GM12878 (cell line): ENCODE data around the gene TMEM63C. TPM values are rescaled to one million over a fixed set of nuclear protein-coding genes. Genes with fewer than 3 reads are reported as not detected.

ENCODE experiments used
- BCLAF1 ChIP-seq: fragments of 450-650 bp; IDR thresholded peaks from 2 replicates; pipeline ENCODE4 v1.6.1; 2017; ENCODE audit warnings: antibody characterized with exemption, mild to moderate bottlenecking, moderate library complexity
- CBX3 ChIP-seq: fragments of 200-600 bp; sonication (generic); IDR thresholded peaks from 2 replicates; pipeline ENCODE4 v1.6.1; 2016; ENCODE audit warnings: low read depth, borderline replicate concordance
- MAX ChIP-seq: IDR thresholded peaks from 2 replicates; pipeline ENCODE4 v1.6.1; 2012; ENCODE audit warnings: low read depth, low read length, improper control_type of control experiment
- MEF2A ChIP-seq: IDR thresholded peaks from 2 replicates; pipeline ENCODE4 v1.6.1; 2011; ENCODE audit warnings: low read depth, mild to moderate bottlenecking, low read length, moderate library complexity; ENCODE audit not compliant: insufficient read depth
- NFYB ChIP-seq: IDR thresholded peaks from 2 replicates; pipeline ENCODE4 v1.6.1; 2011; ENCODE audit warnings: low read depth, mild to moderate bottlenecking, low read length, improper control_type of control experiment, moderate library complexity; ENCODE audit not compliant: insufficient read depth
- ZNF687 ChIP-seq: fragments of 450-650 bp; IDR thresholded peaks from 2 replicates; pipeline ENCODE4 v1.6.1; 2017; ENCODE audit warnings: mild to moderate bottlenecking, moderate library complexity
- ZZZ3 ChIP-seq: IDR thresholded peaks from 2 replicates; pipeline ENCODE4 v1.6.1; 2011; ENCODE audit warnings: low read depth; ENCODE audit not compliant: control insufficient read depth, insufficient read length
- polyA plus RNA-seq, 11 experiments: library from polyadenylated mRNA; depleted of rRNA in 4 of 11; unstranded in 6 of 11; stranded (reverse) in 5 of 11; fragments of >200 nt; fragmentation: Nextera tagmentation in 4 of 11; fragmentation: Illumina TruSeq in 1 of 11; extraction: Ambion mirVana in 4 of 11; extraction: Trizol in 1 of 11; gene quantifications; 1 replicate in 1 of 11; 2 replicates in 10 of 11; pipeline versions ENCODE4 v1.2.1 to v1.2.3, GENCODE V29; 2011 to 2016; ENCODE audit warnings: inconsistent platforms in 2 of 11, missing spikeins in 2 of 11, low read depth in 1 of 11
- total RNA-seq, 4 experiments: library from RNA; depleted of rRNA in 3 of 4; stranded (reverse); fragments of >200 nt in 3 of 4; fragmentation: Illumina TruSeq in 1 of 4; extraction: Trizol in 1 of 4; gene quantifications; 2 replicates each; pipeline versions ENCODE4 v1.2.1 to v1.2.3, GENCODE V29; 2013 to 2021

The TMEM63C gene
- total and polyA plus RNA-seq, 10 of the 15 experiments (the other 5 are each of a cell fraction or from before 2014, with no cell fraction given) = 0.06 to 1.3 (median 0.39) TPM; not detected in 4

GRCh38 chr14:77281852-77282410 is 100.3 kb downstream of the TMEM63C start (continued):
- TF ChIP-seq MEF2A = no peak
- TF ChIP-seq CBX3 = no peak
- no peak for TF ChIP-seq MAX
- TF ChIP-seq BCLAF1 = no peak
- TF ChIP-seq ZZZ3 = no peak
- TF ChIP-seq NFYB = no peak
- no peak for TF ChIP-seq ZNF687
